CD14-positive monocyte (primary cell): ENCODE data around the gene LHX4. TPM values are rescaled to one million over a fixed set of nuclear protein-coding genes. Genes with fewer than 3 reads are reported as not detected.
A peak's percentile ranks its signal among the peaks of the same experiment; 100 is the strongest.

Source experiments
- DNase-seq, 3 donors: peaks; one replicate each; pipeline ENCODE4 v3.0.0-alpha.2; 2011 to 2022
- H2AFZ ChIP-seq: 2 replicates; pipeline ENCODE4 v1.6.0; 2012; ENCODE audit warnings: mild to moderate bottlenecking, low read depth, low read length, inconsistent platforms; ENCODE audit not compliant: insufficient read depth, poor library complexity, severe bottlenecking
- H3K27ac ChIP-seq, 2 donors: 1 replicate in 1 of 2; 2 replicates in 1 of 2; pipeline ENCODE4 v1.5.1; 2012 to 2013; ENCODE audit warnings: low read length in 2 of 2, control low read depth in 1 of 2, inconsistent platforms in 1 of 2, low read depth in 1 of 2, mild to moderate bottlenecking in 1 of 2
- H3K27me3 ChIP-seq, 2 donors: one replicate each; pipeline versions ENCODE4 v1.6.0 to v1.6.1; 2011 to 2013; ENCODE audit warnings: low read length in 2 of 2; ENCODE audit not compliant: control insufficient read depth in 2 of 2, insufficient read depth in 2 of 2
- H3K36me3 ChIP-seq, 2 donors: replicated peaks in 1 of 2; 1 replicate in 1 of 2; 2 replicates in 1 of 2; pipeline versions ENCODE4 v1.5.1 to v1.6.1; 2012 to 2013; ENCODE audit warnings: low read length in 2 of 2, control low read depth in 1 of 2, inconsistent platforms in 1 of 2, mild to moderate bottlenecking in 1 of 2; ENCODE audit not compliant: insufficient read depth in 2 of 2, control insufficient read depth in 1 of 2
- H3K4me1 ChIP-seq, 2 donors: 1 replicate in 1 of 2; 2 replicates in 1 of 2; pipeline versions ENCODE4 v1.5.1 to v1.6.1; 2012 to 2013; ENCODE audit warnings: low read length in 2 of 2, control low read depth in 1 of 2, inconsistent platforms in 1 of 2, mild to moderate bottlenecking in 1 of 2, moderate library complexity in 1 of 2; ENCODE audit not compliant: insufficient read depth in 2 of 2, control insufficient read depth in 1 of 2
- H3K4me2 ChIP-seq: replicated peaks from 2 replicates; pipeline ENCODE3; 2012; ENCODE audit warnings: low read length, moderate library complexity, mild to moderate bottlenecking; ENCODE audit not compliant: poor library complexity, severe bottlenecking; ENCODE audit errors: extremely low read depth
- H3K4me3 ChIP-seq, 3 experiments: fragments of 200-600 bp in 1 of 3; sonication (generic) in 1 of 3; replicated peaks in 1 of 3; 1 replicate in 2 of 3; 2 replicates in 1 of 3; pipeline ENCODE4 v1.5.1; 2011 to 2013; ENCODE audit warnings: low read length in 3 of 3, mild to moderate bottlenecking in 3 of 3, control low read depth in 2 of 3, low read depth in 2 of 3, inconsistent platforms in 1 of 3, moderate library complexity in 1 of 3
- H3K79me2 ChIP-seq: 2 replicates; pipeline ENCODE4 v1.6.0; 2012; ENCODE audit warnings: mild to moderate bottlenecking, control low read depth, inconsistent platforms, low read length, moderate library complexity; ENCODE audit not compliant: insufficient read depth
- H3K9ac ChIP-seq: 2 replicates; pipeline ENCODE4 v1.6.0; 2017; ENCODE audit warnings: low read length, mild to moderate bottlenecking; ENCODE audit not compliant: insufficient read depth, poor library complexity, severe bottlenecking
- H3K9me3 ChIP-seq, 2 donors: replicated peaks in 1 of 2; 1 replicate in 1 of 2; 2 replicates in 1 of 2; pipeline versions ENCODE4 v1.5.1 to v1.6.1; 2012 to 2013; ENCODE audit warnings: low read length in 2 of 2, control low read depth in 1 of 2; ENCODE audit not compliant: control insufficient read depth in 1 of 2, insufficient read depth in 1 of 2
- H4K20me1 ChIP-seq: 2 replicates; pipeline ENCODE4 v1.6.0; 2012; ENCODE audit warnings: mild to moderate bottlenecking, low read length, control low read depth, moderate library complexity; ENCODE audit not compliant: insufficient read depth
- H3K27ac Mint-ChIP-seq, 7 donors: one replicate each; pipeline ENCODE4 v1.8.0; 2020; ENCODE audit warnings: mild to moderate bottlenecking in 7 of 7, mixed read lengths in 7 of 7, moderate library complexity in 6 of 7, inconsistent platforms in 2 of 7
- H3K27me3 Mint-ChIP-seq, 3 donors: one replicate each; pipeline ENCODE4 v1.8.0; 2021 to 2022; ENCODE audit warnings: low read depth in 3 of 3, mild to moderate bottlenecking in 3 of 3, mixed read lengths in 3 of 3, moderate library complexity in 3 of 3, inconsistent platforms in 1 of 3
- H3K36me3 Mint-ChIP-seq, 2 donors: one replicate each; pipeline ENCODE4 v1.8.0; 2020; ENCODE audit warnings: mixed read lengths in 2 of 2, inconsistent platforms in 1 of 2, mild to moderate bottlenecking in 1 of 2
- H3K4me1 Mint-ChIP-seq: one replicate; pipeline ENCODE4 v1.8.0; 2020; ENCODE audit warnings: mild to moderate bottlenecking, mixed read lengths
- H3K4me3 Mint-ChIP-seq, 2 donors: one replicate each; pipeline ENCODE4 v1.8.0; 2020; ENCODE audit warnings: mild to moderate bottlenecking in 2 of 2, mixed read lengths in 2 of 2, moderate library complexity in 1 of 2
- H3K9me3 Mint-ChIP-seq, 7 donors: one replicate each; pipeline ENCODE4 v1.8.0; 2020 to 2022; ENCODE audit warnings: mixed read lengths in 7 of 7, mild to moderate bottlenecking in 6 of 7, moderate library complexity in 6 of 7, inconsistent platforms in 2 of 7
- WGBS: methylation state at CpG from one replicate; pipeline ENCODE4 v1.1.5; 2013; ENCODE audit warnings: missing lambda C conversion rate; ENCODE audit not compliant: insufficient coverage; 5-methylcytosine and 5-hydroxymethylcytosine counted together
- intact Hi-C, 2 donors: fragments of 100-400 bp; cut with micrococcal nuclease; formaldehyde crosslinking; loops; one replicate each; pipeline versions ENCODE4 v1.15.0 to v1.15.1; 2023
- polyA plus RNA-seq, 3 donors: library from polyadenylated mRNA; depleted of rRNA in 1 of 3; unstranded in 2 of 3; stranded (reverse) in 1 of 3; fragments of 300-500 nt in 2 of 3; fragments of >200 nt in 1 of 3; fragmentation: Illumina TruSeq in 2 of 3; gene quantifications; 1 replicate in 2 of 3; 2 replicates in 1 of 3; pipeline ENCODE4 v1.2.3, GENCODE V29; 2012 to 2021
- TF ChIP-seq, protein P1 (sequence below): fragments of 200-600 bp; IDR thresholded peaks from one replicate; pipeline ENCODE4 v1.8.0; 2022; ENCODE audit warnings: antibody characterized with exemption, mild to moderate bottlenecking

The LHX4 gene
- polyA plus RNA-seq, 3 donors: not detected

DNA sequence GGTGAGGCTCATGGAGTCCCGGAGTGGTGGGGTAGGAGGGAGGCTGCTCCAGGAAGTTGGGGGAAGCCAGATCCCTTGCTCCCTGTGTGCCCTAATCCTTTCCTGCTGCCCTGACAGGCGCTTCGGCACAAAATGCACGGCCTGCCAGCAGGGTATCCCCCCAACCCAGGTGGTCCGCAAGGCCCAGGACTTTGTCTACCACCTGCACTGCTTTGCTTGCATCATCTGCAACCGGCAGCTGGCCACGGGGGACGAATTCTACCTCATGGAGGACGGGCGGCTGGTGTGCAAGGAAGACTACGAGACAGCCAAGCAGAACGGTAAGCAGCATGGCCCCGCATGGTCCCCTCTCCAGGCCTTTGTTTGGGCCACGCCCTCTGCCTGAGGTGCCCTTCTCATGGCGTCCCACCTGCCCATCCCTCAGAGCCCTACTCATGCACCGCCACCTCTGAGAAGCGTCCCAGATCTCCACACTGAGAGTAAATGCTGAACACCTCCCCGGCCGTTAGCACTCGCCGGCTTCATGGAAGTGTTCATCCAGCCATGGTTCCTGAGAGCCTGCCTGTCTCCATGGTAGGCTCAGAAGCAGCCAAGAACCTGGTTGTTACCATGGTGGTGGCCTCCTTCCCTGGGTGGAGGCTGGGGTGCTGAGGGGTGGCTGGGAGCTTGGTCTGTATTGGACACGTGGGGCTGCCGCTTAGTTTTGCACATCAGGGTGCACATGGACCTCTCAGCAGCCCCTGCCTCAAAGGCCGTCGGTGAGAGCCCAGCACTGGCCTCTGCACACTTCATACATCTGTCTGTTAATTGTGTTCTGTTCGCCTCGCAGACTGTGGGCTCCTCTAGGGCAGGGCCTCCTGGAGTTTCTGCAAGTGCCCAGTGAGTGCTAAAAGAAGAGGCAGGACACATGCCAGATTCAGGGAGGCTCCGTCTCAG is 36.5 kb downstream of the LHX4 start:
- H3K36me3 Mint-ChIP-seq: peaks cover 5 to 10% of the 10 kb centered on the region in 2 donors
- Histone ChIP-seq H3K27ac (no peak overlapping the region), H3K9me3 (no peaks in the 10 kb centered on the region), H4K20me1 (no peaks in the 10 kb centered on the region), H3K27me3 (peaks cover 0 to 2% of the 10 kb centered on the region in 2 donors), H3K9ac (no peak overlapping the region), H3K4me3 (no peak overlapping the region), H3K4me1 (peaks cover 26 to 33% of the 10 kb centered on the region in 2 donors), H3K36me3 (no peaks in the 10 kb centered on the region), H3K4me2 (no peak overlapping the region), H3K79me2 (no peaks in the 10 kb centered on the region), H2AFZ (no peak overlapping the region)
- H3K27ac Mint-ChIP-seq: peak overlapping the region in 1 of 7 donors; percentile 41
- no peak for DNase-seq
- no peak overlapping the region for H3K4me3 Mint-ChIP-seq
- H3K4me1 Mint-ChIP-seq: peaks cover 36% of the 10 kb centered on the region
- WGBS: 95% methylated on average over 22 of the region's 28 CpGs
- peaks cover 12 to 27% (median 25%) of the 10 kb centered on the region in 3 donors for H3K27me3 Mint-ChIP-seq
- peaks cover 0 to 2% (median 0%) of the 10 kb centered on the region in 7 donors for H3K9me3 Mint-ChIP-seq
- TF ChIP-seq, protein P1, sequence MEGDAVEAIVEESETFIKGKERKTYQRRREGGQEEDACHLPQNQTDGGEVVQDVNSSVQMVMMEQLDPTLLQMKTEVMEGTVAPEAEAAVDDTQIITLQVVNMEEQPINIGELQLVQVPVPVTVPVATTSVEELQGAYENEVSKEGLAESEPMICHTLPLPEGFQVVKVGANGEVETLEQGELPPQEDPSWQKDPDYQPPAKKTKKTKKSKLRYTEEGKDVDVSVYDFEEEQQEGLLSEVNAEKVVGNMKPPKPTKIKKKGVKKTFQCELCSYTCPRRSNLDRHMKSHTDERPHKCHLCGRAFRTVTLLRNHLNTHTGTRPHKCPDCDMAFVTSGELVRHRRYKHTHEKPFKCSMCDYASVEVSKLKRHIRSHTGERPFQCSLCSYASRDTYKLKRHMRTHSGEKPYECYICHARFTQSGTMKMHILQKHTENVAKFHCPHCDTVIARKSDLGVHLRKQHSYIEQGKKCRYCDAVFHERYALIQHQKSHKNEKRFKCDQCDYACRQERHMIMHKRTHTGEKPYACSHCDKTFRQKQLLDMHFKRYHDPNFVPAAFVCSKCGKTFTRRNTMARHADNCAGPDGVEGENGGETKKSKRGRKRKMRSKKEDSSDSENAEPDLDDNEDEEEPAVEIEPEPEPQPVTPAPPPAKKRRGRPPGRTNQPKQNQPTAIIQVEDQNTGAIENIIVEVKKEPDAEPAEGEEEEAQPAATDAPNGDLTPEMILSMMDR: no peak
- intact Hi-C loops: no loop called here

DNA sequence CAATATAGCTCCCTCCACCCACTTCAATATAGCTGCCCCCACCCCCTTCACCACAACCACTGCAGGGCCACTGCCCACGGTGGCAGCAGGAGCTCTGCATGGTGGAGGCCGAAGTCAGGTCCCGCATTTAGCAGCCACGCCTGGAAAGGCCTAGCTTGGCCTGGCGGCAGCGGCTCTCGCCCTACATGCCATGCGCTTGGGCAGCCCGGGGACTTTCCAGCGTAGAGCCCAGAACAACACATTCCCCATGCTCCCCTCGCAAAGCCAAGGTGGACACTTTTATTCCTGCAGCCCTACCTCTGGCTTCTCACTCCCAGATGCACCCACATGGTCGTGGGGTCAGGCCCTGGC is 37.1 kb downstream of the LHX4 start:
- Mint-ChIP-seq H3K27ac (no peak overlapping the region), H3K27me3 (peaks cover 12 to 26% (median 22%) of the 10 kb centered on the region in 3 donors), H3K36me3 (peaks cover 5 to 12% of the 10 kb centered on the region in 2 donors), H3K9me3 (peaks cover 0 to 2% (median 0%) of the 10 kb centered on the region in 7 donors), H3K4me3 (no peak overlapping the region), H3K4me1 (peaks cover 36% of the 10 kb centered on the region)
- intact Hi-C loops: no loop called here
- Histone ChIP-seq H3K9me3 (no peaks in the 10 kb centered on the region), H3K4me3 (no peak overlapping the region), H3K27ac (no peak overlapping the region), H3K4me1 (peaks cover 26 to 33% of the 10 kb centered on the region in 2 donors), H3K27me3 (peaks cover 0 to 2% of the 10 kb centered on the region in 2 donors), H3K79me2 (no peaks in the 10 kb centered on the region), H3K4me2 (no peak overlapping the region), H3K9ac (no peak overlapping the region), H3K36me3 (no peaks in the 10 kb centered on the region), H4K20me1 (no peaks in the 10 kb centered on the region), H2AFZ (no peak overlapping the region)
- DNase-seq: no peak
- WGBS: over 99% methylated on average over 12 of the region's 12 CpGs
- TF ChIP-seq, protein P1: no peak
